Activated gamma-delta T cell treated with Interleukin-2 at 50 U/mL for 16 hours (primary cell): ENCODE results near the gene NOP10.
"Not testable (repeated sequence)": the region's sequence is repeated elsewhere in the genome, so short reads cannot be mapped to it uniquely, and the experiment has no call there.

ENCODE experiments used
- DNase-seq: peaks from one replicate; pipeline ENCODE4 v3.0.0-alpha.2; 2020

The NOP10 gene

GRCh38 chr15:34342737-34343575, at the start of gene NOP10, which contains the start of gene NUTM1:
NOP10 (minus strand) TSS chr15:34343136; CDS start chr15:34343073, 63 bp downstream.
NUTM1 (plus strand) TSS chr15:34343315; CDS start chr15:34343697, 382 bp downstream.
- peak; percentile 95 for DNase-seq

- DNase-seq: not testable (repeated sequence)
These were observed 46.7 kb upstream of the NOP10 start for GRCh38 chr15:34389594-34390086.

DNA sequence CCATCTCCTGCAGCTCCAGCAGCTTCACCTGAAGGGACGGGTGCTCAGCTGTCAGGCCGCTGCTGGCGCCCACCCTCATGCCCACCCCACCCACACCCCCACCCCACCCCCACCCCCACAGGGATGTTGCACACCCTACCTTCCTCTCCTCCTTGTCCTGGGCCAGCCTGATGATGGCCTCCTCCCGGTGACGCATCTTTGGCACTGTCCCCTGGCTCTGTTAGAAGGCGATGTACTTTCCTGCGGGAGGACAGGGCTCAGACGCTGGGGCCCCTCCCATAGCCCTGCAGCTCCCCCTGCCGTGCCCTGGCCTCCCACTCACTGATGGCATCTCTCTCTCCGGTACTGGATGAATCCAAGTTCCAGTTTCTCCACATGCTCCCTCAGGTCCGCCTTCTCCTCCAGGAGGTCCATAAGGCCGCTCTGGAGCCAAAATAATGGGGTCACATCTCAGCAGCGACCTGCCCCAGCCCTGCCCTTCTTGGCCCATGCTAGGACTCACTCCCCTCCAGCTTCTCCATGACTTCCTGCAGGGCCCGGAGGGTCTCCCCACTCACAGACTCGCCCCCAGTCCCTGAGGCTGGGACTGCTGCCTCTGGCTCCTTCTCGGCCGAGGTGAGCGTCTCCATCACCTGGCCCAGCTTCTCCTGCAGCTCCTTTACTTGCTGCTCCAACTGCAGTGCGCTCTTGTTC, 39.0 kb upstream of the NOP10 start:
- DNase-seq: not testable (repeated sequence)

DNA sequence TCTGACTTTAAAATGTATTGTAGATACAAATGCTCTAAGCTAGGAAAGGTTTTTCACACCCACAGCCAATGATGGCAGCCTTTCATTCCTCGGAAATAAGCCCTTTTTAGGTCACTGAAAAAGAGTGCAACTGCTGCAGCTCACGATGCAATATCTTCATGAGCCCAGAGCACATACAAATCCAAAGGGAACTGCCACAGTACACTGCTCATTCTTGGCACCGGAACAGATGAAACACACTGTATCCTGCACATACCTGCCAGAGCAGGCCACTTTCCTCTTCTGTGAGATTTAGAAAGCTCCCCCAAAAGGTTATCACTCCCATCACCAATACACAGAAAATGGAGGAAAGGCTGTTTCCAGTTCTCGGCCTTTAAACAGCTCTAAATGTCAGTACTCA, 37.6 kb upstream of the NOP10 start:
- not testable (repeated sequence) for DNase-seq

DNA sequence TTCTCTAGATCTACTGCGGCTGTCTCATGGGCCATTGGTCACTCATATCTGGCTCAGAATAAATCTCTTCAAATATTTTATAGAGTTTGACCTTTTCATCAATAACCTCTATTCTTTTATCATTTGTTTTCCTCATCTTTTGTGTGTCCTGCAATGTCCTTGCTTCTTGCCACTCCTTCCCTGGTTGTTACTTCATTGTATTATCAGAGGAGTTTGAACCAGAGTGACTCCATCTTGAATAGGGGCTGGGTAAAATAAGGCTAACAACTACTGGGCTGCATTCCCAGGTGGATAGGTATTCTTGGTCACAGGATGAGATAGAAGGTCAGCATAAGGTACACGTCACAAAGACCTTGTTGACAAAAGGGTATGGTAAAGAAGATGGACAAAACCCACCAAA, 33.9 kb upstream of the NOP10 start:
- DNase-seq: no peak

DNA sequence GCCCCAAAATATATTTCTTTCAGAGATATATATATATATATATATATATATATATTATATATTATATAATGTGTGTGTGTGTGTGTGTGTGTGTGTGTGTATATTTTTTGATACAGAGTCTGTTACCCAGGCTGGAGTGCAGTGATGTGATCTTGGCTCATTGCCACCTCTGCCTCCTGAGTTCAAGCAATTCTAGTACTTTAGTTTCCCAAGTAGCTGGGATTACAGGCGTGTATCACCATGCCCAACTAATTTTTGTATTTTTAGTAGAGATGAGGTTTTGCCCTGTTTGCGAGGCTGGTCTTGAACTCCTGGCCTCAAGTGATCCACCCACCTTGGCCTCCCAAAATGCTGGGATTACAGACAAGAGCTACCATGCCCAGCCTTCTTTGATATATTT, 32.6 kb upstream of the NOP10 start:
- DNase-seq: not testable (repeated sequence)

GRCh38 chr15:34374816-34375215, 31.9 kb upstream of the NOP10 start:
- no peak for DNase-seq

DNA sequence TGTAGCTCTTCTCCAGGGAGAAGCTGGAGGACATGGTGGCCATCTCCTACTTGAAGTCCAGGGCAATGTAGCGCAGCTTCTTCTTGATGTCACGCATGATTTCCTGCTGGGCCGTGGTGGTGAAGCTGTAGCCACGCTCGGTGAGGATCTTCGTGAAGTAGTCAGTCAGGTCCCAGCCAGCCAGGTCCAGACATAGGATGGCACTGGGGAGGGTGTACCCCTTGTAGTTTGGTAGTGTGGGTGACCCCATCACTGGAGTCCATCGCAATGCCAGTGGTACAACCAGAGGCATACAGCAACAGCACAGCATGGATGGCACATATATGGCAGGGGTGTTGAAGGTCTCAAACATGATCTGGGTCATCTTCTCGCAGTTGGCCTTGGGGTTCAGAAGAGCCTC, 31.0 kb upstream of the NOP10 start:
- no peak for DNase-seq

- no peak for DNase-seq
These were observed 27.7 kb upstream of the NOP10 start for GRCh38 chr15:34370643-34371042.

DNA sequence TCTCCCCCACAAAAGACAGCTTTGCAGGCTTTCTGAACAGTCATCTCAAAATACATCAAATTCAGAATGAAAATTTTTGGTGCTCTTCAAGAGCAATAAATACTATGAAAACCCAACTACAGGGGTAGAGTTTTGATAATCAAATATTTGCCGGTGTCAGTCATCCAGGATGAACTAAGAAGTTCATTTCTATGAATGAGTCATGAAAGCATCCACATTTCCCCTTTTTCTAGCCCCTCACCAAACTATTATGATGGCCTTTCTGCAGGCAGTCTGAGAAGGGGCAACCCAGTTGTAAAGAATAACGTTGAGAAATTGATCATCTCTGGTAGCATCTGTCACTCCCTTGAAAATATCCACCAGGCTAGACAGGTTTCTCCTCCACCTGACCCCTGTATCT, 27.2 kb upstream of the NOP10 start:
- no peak for DNase-seq

GRCh38 chr15:34367101-34368081, 24.5 kb upstream of the NOP10 start, which contains the start of gene LPCAT4:
LPCAT4 (minus strand) TSS chr15:34367196; CDS start chr15:34367100, 96 bp downstream.
- peak; percentile 90 for DNase-seq

DNA sequence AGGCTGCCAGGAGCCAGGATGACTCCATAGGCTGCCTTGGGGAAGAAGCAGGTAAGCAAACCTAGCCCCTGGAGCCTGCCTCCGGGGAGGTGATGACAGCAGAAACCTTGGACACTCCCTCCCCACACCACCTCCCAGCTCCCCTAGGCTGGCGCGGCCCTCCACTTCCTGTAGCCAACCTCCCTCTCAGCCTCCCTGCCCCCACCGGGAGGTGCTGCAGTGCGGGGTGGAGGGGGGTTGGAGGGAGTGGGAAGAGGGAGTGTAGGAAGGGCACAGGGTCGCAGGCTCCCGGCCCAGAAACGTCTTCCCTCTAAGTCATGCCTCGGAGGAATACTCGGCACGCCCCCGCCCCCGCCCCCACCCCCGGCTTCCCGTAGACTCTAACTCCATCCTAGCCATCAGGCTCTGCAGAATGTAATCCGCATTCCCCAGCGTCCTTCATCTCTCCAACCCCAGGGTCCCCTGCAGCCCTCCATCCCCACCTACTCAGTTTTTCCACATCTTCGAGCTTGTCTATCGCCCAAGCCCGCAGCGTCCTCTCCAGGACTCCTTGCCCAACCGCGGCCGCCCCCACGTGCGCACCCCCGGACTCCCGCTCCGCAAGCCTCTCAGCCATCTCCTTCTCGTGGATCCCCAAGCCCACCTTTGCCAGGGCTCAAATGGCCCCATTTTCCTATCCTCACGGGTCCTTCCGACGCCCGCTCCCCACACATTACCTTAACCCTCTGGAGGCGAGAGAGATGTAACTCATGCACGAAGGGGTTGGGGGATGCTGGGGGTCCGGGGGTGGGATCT, 23.5 kb upstream of the NOP10 start:
- peak; percentile 45 for DNase-seq

DNA sequence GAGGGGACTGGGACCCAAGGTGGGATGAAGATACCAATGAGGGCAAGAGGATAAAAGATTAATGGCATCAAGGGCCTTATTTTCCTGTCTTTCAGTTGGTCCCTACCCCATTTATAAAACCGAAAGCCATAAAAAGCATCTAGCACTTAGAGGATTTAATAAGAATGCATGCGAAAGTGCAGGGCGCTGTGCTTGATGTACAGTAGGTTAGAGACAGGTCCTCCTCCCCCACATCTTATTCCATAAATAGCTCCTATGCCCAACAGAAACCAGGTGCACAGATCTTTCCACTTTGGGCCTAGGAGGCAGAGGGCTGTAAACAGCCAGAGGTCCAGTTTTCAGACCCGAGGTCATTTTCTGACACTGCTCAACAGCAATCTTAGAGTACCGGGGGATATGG, 22.9 kb upstream of the NOP10 start:
- DNase-seq: no peak

- DNase-seq: no peak
These were observed 22.3 kb upstream of the NOP10 start for GRCh38 chr15:34365091-34365825.

GRCh38 chr15:34364041-34364440, 21.1 kb upstream of the NOP10 start:
- no peak for DNase-seq

DNA sequence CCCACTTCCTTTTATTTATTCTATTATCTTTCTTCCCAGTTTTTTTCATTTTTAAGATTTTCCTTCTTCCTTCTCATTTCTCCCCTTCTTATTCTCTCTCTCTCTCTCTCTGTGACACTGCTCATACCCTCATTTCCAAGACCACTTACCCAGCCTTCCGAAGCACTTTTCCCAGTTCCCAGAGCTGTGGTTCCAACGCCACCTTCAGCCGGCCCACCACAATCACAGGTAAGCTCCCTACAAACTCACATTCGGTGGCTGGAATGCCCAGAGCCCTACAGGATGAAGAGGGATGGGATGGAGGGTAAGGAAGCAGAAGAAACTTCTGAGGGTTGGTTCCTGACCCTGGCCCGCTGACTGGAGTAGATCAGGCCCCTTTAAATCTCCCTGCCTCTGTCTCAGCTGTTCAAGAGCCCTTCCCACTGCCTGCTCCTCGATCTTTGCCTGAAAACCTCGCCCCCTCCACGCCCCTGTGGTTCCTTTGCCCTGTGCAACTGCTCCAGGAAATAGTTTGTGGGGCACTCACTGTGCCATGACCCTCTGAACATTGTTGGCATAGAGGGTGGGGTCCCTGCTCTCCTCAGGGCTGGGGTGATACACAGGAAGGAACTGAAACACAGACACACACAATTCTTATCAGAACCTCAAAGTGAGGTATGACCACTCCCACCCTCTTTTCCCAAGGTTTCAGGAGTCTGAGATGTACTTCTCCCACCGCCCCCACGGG, 19.3 kb upstream of the NOP10 start:
- no peak for DNase-seq

DNA sequence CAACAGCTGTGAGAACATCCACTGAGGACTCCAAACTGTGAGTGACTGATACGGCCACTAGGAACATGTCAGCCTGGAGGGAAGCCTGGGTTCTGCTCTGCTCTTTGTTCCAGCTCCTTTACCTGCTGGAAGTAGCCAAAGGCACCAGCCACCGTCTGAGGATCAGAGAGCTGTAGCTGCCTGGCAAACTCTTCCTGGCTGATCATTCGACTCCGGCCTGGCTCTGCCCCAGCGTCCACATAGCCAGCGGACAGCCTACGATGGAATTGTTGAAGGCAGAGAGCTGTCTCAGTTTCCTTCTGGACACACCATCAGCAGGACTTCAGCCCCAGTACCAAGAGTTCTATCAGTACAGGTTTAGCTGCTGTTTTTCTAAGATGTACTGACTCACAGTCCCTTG, 18.3 kb upstream of the NOP10 start:
- no peak for DNase-seq

- no peak for DNase-seq
These were observed 17.4 kb upstream of the NOP10 start for GRCh38 chr15:34360298-34360697.

GRCh38 chr15:34359416-34359815, 16.5 kb upstream of the NOP10 start:
- no peak for DNase-seq

GRCh38 chr15:34358948-34359347, 16.0 kb upstream of the NOP10 start:
- DNase-seq: no peak
